ENCODE data around the gene ADCY3.

ADCY3 gene

GRCh38 chr2:24824966-24825882 lies 94.8 kb downstream of the ADCY3 start:
- Mint-ChIP-seq H3K27me3 (ENCODE audit: low read depth) (no peaks in the 10 kb centered on the region), H3K9me3 (no peaks in the 10 kb centered on the region), H3K36me3 (ENCODE audit: low read depth) (peaks cover 31% of the 10 kb centered on the region), H3K4me3 (no peak overlapping the region), H3K4me1 (peaks cover 31% of the 10 kb centered on the region), H3K27ac (no peak overlapping the region)
- TF ChIP-seq, protein P1, sequence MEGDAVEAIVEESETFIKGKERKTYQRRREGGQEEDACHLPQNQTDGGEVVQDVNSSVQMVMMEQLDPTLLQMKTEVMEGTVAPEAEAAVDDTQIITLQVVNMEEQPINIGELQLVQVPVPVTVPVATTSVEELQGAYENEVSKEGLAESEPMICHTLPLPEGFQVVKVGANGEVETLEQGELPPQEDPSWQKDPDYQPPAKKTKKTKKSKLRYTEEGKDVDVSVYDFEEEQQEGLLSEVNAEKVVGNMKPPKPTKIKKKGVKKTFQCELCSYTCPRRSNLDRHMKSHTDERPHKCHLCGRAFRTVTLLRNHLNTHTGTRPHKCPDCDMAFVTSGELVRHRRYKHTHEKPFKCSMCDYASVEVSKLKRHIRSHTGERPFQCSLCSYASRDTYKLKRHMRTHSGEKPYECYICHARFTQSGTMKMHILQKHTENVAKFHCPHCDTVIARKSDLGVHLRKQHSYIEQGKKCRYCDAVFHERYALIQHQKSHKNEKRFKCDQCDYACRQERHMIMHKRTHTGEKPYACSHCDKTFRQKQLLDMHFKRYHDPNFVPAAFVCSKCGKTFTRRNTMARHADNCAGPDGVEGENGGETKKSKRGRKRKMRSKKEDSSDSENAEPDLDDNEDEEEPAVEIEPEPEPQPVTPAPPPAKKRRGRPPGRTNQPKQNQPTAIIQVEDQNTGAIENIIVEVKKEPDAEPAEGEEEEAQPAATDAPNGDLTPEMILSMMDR (IDR thresholded peaks at IDR 0.05; ENCODE audit: unreplicated experiment in 3 of 3), result peak; percentile 24 to 34 (median 29)

- Mint-ChIP-seq H3K36me3 (ENCODE audit: low read depth) (peaks cover 33% of the 10 kb centered on the region), H3K27ac (no peak overlapping the region), H3K4me1 (peaks cover 31% of the 10 kb centered on the region), H3K4me3 (no peak overlapping the region), H3K27me3 (ENCODE audit: low read depth) (no peaks in the 10 kb centered on the region), H3K9me3 (no peaks in the 10 kb centered on the region)
- TF ChIP-seq, protein P1 (IDR thresholded peaks at IDR 0.05; ENCODE audit: unreplicated experiment in 3 of 3), result no peak
Observed at GRCh38 chr2:24824071-24824588, 95.9 kb downstream of the ADCY3 start.

- TF ChIP-seq, protein P1 (IDR thresholded peaks at IDR 0.05; ENCODE audit: unreplicated experiment in 3 of 3), result no peak
- no peaks in the 10 kb centered on the region for H3K27me3 Mint-ChIP-seq (ENCODE audit: low read depth)
- no peaks in the 10 kb centered on the region for H3K9me3 Mint-ChIP-seq
- no peak overlapping the region for H3K4me3 Mint-ChIP-seq
- H3K4me1 Mint-ChIP-seq, result peaks cover 16% of the 10 kb centered on the region
- H3K36me3 Mint-ChIP-seq (ENCODE audit: low read depth), result peaks cover 47% of the 10 kb centered on the region
- no peak overlapping the region for H3K27ac Mint-ChIP-seq
Observed at GRCh38 chr2:24822049-24822706, 97.9 kb downstream of the ADCY3 start.

- Mint-ChIP-seq H3K9me3 (no peaks in the 10 kb centered on the region), H3K27ac (no peak overlapping the region), H3K27me3 (ENCODE audit: low read depth) (no peaks in the 10 kb centered on the region), H3K36me3 (ENCODE audit: low read depth) (peaks cover 54% of the 10 kb centered on the region), H3K4me3 (no peak overlapping the region), H3K4me1 (peaks cover 9% of the 10 kb centered on the region)
- TF ChIP-seq, protein P1 (IDR thresholded peaks at IDR 0.05; ENCODE audit: unreplicated experiment in 3 of 3), result no peak
Observed at GRCh38 chr2:24821433-24821891, 98.6 kb downstream of the ADCY3 start.

DNA sequence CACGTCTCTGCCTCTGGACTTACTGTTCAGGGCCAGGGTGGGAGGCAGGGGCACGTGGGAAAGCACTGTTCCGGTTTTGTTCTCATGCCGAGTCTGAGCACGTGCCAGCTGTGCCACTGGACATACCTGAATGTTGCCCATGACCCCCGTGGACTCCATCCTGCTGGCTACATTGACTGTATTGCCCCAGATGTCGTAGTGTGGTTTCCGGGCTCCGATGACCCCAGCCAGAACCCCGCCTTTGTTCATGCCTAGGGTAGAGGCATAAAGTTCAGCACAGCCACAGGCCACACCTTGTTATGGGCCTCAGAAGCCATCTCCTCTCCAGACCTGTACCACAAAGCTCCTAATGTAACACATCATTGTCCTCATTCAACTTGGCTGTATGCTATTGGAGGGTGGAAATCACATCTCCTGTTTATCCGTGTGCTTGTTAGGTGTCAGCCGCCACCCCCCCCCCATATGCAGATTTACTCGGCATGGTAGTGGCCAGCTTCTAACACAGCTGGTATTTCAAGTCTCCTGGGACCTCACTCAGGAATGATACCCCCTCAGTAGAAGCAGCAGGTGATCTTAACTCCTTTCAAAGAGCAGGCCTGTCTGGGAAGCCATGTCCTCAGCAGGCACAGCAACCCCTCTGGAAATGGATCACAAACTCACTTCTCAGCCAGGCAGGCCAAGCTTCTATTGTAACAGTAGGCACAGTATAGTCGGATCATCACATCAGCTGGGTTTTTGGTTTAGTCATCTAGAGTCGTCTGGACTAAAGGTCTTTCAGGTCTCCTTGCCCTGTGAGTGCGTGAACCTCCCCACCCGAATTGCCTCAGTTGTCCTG lies 99.2 kb downstream of the ADCY3 start:
- no peak overlapping the region for H3K4me3 Mint-ChIP-seq
- H3K27ac Mint-ChIP-seq, result no peak overlapping the region
- TF ChIP-seq, protein P1 (IDR thresholded peaks at IDR 0.05; ENCODE audit: unreplicated experiment in 3 of 3), result no peak
- peaks cover 57% of the 10 kb centered on the region for H3K36me3 Mint-ChIP-seq (ENCODE audit: low read depth)
- no peaks in the 10 kb centered on the region for H3K27me3 Mint-ChIP-seq (ENCODE audit: low read depth)
- H3K9me3 Mint-ChIP-seq, result no peaks in the 10 kb centered on the region
- peaks cover 3% of the 10 kb centered on the region for H3K4me1 Mint-ChIP-seq

Measured in nephron (organoid).